K562 (cell line): ENCODE measurements around the gene ATXN3L. TPM values are rescaled to one million over a fixed set of nuclear protein-coding genes. Genes with fewer than 3 reads are reported as not detected.

Source experiments
- ATAC-seq: fragments of 200-7000 bp; cut with Tn5 transposase; 3 replicates; pipeline ENCODE4 v1.9.1; 2020; ENCODE audit warnings: moderate library complexity
- Bru-seq: library from RNA; stranded (reverse); fragments of 400-500 nt; gene quantifications from one replicate; lab custom pipeline; 2021; lab: Mats Ljungman, UMichigan
- BruChase-seq, 2 experiments: library from RNA; stranded (reverse); fragments of 400-500 nt; gene quantifications; one replicate each; lab custom pipeline; 2021; lab: Mats Ljungman, UMichigan
- BruUV-seq: library from RNA; stranded (reverse); fragments of 400-500 nt; replicated peaks from 2 replicates; lab custom pipeline; 2021; lab: Mats Ljungman, UMichigan
- CTCF ChIA-PET: fragments of 300-600 bp; formaldehyde crosslinking; extraction: SDS; loops from one replicate; lab custom pipeline; 2021; ENCODE audit warnings: low intra/inter-chr PET ratio; lab: Yijun Ruan, JAX
- POLR2A ChIA-PET: fragments of 300-600, 350-650 bp; sonication (Branson Sonifier 250); formaldehyde crosslinking; extraction: SDS; loops from one replicate; lab custom pipeline; 2021; ENCODE audit warnings: antibody characterized with exemption, inconsistent platforms; lab: Yijun Ruan, JAX
- DNase-seq, 4 experiments: peaks; one replicate each; pipeline versions ENCODE4 v3.0.0 to v3.0.0-alpha.2; 2011 to 2018; ENCODE audit warnings: low spot score in 3 of 4, mixed read lengths in 3 of 4; ENCODE audit errors: extremely low read depth in 1 of 4
- FAIRE-seq: peaks from 2 replicates; lab custom pipeline; 2011; peaks lifted over from hg19 to GRCh38; lab: Jason Lieb, UNC
- H2AFZ ChIP-seq: 2 replicates; pipeline ENCODE4 v1.6.0; 2011; ENCODE audit warnings: low read depth, low read length, control low read depth, inconsistent platforms
- H3K27ac ChIP-seq: fragments of 200-600 bp; 3 replicates; pipeline ENCODE4 v1.8.0; 2011; ENCODE audit warnings: low read depth, mild to moderate bottlenecking, control low read depth, inconsistent platforms, low read length, moderate library complexity, mixed read lengths; ENCODE audit errors: extremely low read depth
- H3K27me3 ChIP-seq, 2 experiments: fragments of 300-600 bp in 1 of 2; 2 replicates in 1 of 2; 3 replicates in 1 of 2; pipeline versions ENCODE4 v1.6.0 to v1.8.0; 2011; ENCODE audit warnings: inconsistent platforms in 2 of 2, low read length in 2 of 2, mild to moderate bottlenecking in 1 of 2, mixed read lengths in 1 of 2, moderate library complexity in 1 of 2; ENCODE audit not compliant: control insufficient read depth in 2 of 2, insufficient read depth in 2 of 2
- H3K36me3 ChIP-seq: fragments of 300-600 bp; 3 replicates; pipeline ENCODE4 v1.8.0; 2011; ENCODE audit warnings: mild to moderate bottlenecking, low read length, inconsistent platforms; ENCODE audit not compliant: control insufficient read depth, insufficient read depth
- H3K4me1 ChIP-seq, 2 experiments: fragments of 200-600 bp in 1 of 2; replicated peaks in 1 of 2; 2 replicates in 1 of 2; 3 replicates in 1 of 2; pipeline versions ENCODE4 v1.5.1 to v1.8.0; 2011; ENCODE audit warnings: inconsistent platforms in 2 of 2, low read length in 2 of 2, mild to moderate bottlenecking in 1 of 2, mixed read lengths in 1 of 2, moderate library complexity in 1 of 2; ENCODE audit not compliant: control insufficient read depth in 2 of 2, insufficient read depth in 2 of 2
- H3K4me2 ChIP-seq: 2 replicates; pipeline ENCODE4 v1.6.1; 2011; ENCODE audit warnings: low read length, control low read depth, inconsistent platforms, mixed read lengths; ENCODE audit not compliant: insufficient read depth
- H3K4me3 ChIP-seq: fragments of 200-600 bp; sonication (generic), shearing (Covaris generic); 2 replicates; pipeline ENCODE4 v1.5.1; 2016; ENCODE audit warnings: control low read depth, inconsistent platforms
- H3K79me2 ChIP-seq: fragments of 200-600 bp; 3 replicates; pipeline ENCODE4 v1.8.0; 2011; ENCODE audit warnings: low read length, inconsistent platforms; ENCODE audit not compliant: control insufficient read depth, insufficient read depth
- H3K9ac ChIP-seq, 2 experiments: 2 replicates each; pipeline versions ENCODE4 v1.6.0 to v1.6.1; 2011; ENCODE audit warnings: low read depth in 2 of 2, low read length in 2 of 2, control low read depth in 1 of 2, inconsistent platforms in 1 of 2, mild to moderate bottlenecking in 1 of 2, mixed read lengths in 1 of 2; ENCODE audit not compliant: insufficient read depth in 1 of 2
- H3K9me1 ChIP-seq: one replicate; pipeline ENCODE4 v1.6.0; 2011; ENCODE audit warnings: inconsistent platforms, mild to moderate bottlenecking, low read length, moderate library complexity; ENCODE audit not compliant: control insufficient read depth, insufficient read depth
- H3K9me3 ChIP-seq: replicated peaks from 2 replicates; pipeline ENCODE4 v1.5.1; 2011; ENCODE audit warnings: low read depth, low read length, inconsistent platforms; ENCODE audit not compliant: control insufficient read depth, insufficient read depth
- H4K20me1 ChIP-seq: replicated peaks from 2 replicates; pipeline ENCODE4 v1.6.1; 2011; ENCODE audit warnings: low read length, inconsistent platforms, mixed read lengths; ENCODE audit not compliant: control insufficient read depth, insufficient read depth
- ATF7 ChIP-seq: fragments of 450-650 bp; IDR thresholded peaks from 2 replicates; pipeline ENCODE4 v1.7.1; 2014; ENCODE audit warnings: mild to moderate bottlenecking, moderate library complexity
- CREB3L1 ChIP-seq: fragments of 450-650 bp; IDR thresholded peaks from 2 replicates; pipeline ENCODE4 v1.6.1; 2014; ENCODE audit warnings: low read depth, mild to moderate bottlenecking, moderate library complexity, borderline replicate concordance
- ELF4 ChIP-seq: fragments of 450-650 bp; formaldehyde crosslinking; IDR thresholded peaks from 2 replicates; pipeline ENCODE4 v1.4.0; 2022; ENCODE audit warnings: missing genetic modification characterization
- HDAC6 ChIP-seq: IDR thresholded peaks from 2 replicates; pipeline ENCODE4 v1.6.1; 2012; ENCODE audit warnings: low read depth, mild to moderate bottlenecking, control low read depth, inconsistent platforms, low read length, moderate library complexity
- HNRNPL ChIP-seq: fragments of 200-400 bp; formaldehyde crosslinking; IDR thresholded peaks from 2 replicates; pipeline ENCODE4 v1.6.1; 2017; ENCODE audit warnings: low read depth, mild to moderate bottlenecking, low read length
- IRF9 ChIP-seq: fragments of 450-650 bp; IDR thresholded peaks from 2 replicates; pipeline ENCODE4 v1.6.1; 2016; ENCODE audit warnings: missing biosample characterization, missing genetic modification characterization
- NCOA4 ChIP-seq: fragments of 450-650 bp; IDR thresholded peaks from 2 replicates; pipeline ENCODE4 v1.6.1; 2018; ENCODE audit warnings: mild to moderate bottlenecking; ENCODE audit not compliant: partially characterized antibody
- NFIX ChIP-seq: fragments of 250-450 bp; sonication (Bioruptor Pico); IDR thresholded peaks from 2 replicates; pipeline ENCODE4 v1.4.0; 2020; ENCODE audit warnings: low read depth, mild to moderate bottlenecking, moderate library complexity
- PATZ1 ChIP-seq: fragments of 250-450 bp; sonication (Bioruptor Pico); IDR thresholded peaks from 2 replicates; pipeline ENCODE4 v1.5.0; 2020; ENCODE audit warnings: mild to moderate bottlenecking, borderline replicate concordance
- ZKSCAN3 ChIP-seq: fragments of 250-450 bp; sonication (Bioruptor Pico); IDR thresholded peaks from 2 replicates; pipeline ENCODE4 v1.4.0; 2020
- ZNF253 ChIP-seq: fragments of 250-450 bp; sonication (Bioruptor Pico); conservative IDR thresholded peaks from 2 replicates; pipeline ENCODE4 v1.6.1; 2021; ENCODE audit warnings: mild to moderate bottlenecking
- ZNF639 ChIP-seq, 2 experiments: fragments of 200-800 bp in 1 of 2; sonication (Bioruptor generic) in 1 of 2; sonication (generic) in 1 of 2; formaldehyde crosslinking in 1 of 2; IDR thresholded peaks in 1 of 2; conservative IDR thresholded peaks in 1 of 2; 2 replicates each; pipeline versions ENCODE4 v1.5.0 to v1.6.1; 2016 to 2020; ENCODE audit warnings: missing compliant biosample characterization in 1 of 2, missing genetic modification characterization in 1 of 2, missing genetic modification reagents in 1 of 2
- ZNF766 ChIP-seq: fragments of 200-800 bp; sonication (Bioruptor generic); conservative IDR thresholded peaks from 2 replicates; pipeline ENCODE4 v1.6.1; 2016; ENCODE audit warnings: missing genetic modification characterization, missing compliant biosample characterization
- WGBS: fragments of 100-300 bp; shearing (Covaris generic); methylation state at CpG from one replicate; pipeline ENCODE4 v1.1.6; 2016; ENCODE audit warnings: low coverage, mixed read lengths; ENCODE audit not compliant: insufficient coverage; ENCODE audit errors: missing lambda C conversion rate; 5-methylcytosine and 5-hydroxymethylcytosine counted together
- in situ Hi-C: fragments of 300-500 bp; cut with MboI; formaldehyde crosslinking; loops from 4 replicates; pipeline ENCODE4 v1.15.0; 2018; ENCODE audit warnings: inconsistent platforms, mixed read lengths
- intact Hi-C: fragments of 100-400 bp; cut with micrococcal nuclease; formaldehyde crosslinking; loops from 2 replicates; pipeline ENCODE4 v1.14.2; 2022
- long read RNA-seq, 3 experiments: library from polyadenylated mRNA in 2 of 3; library from RNA in 1 of 3; unstranded in 2 of 3; stranded (forward) in 1 of 3; transcript quantifications; one replicate each; pipeline ENCODE4 v2.0.0, GENCODE V29; 2019 to 2022
- polyA minus RNA-seq, 3 experiments: library from RNA; depleted of rRNA, polyadenylated mRNA; stranded (reverse); fragments of >200 nt; gene quantifications; 2 replicates each; pipeline ENCODE4 v1.2.3, GENCODE V29; 2011
- polyA plus RNA-seq, 8 experiments: library from polyadenylated mRNA; depleted of rRNA in 4 of 8; stranded (reverse) in 5 of 8; unstranded in 3 of 8; fragments of >200 nt; fragmentation: Nextera tagmentation in 2 of 8; fragmentation: Illumina TruSeq in 1 of 8; extraction: Ambion mirVana in 2 of 8; extraction: Trizol in 1 of 8; gene quantifications; 2 replicates each; pipeline versions ENCODE4 v1.2.1 to v1.2.3, GENCODE V29; 2011 to 2014; ENCODE audit warnings: inconsistent platforms in 1 of 8, missing spikeins in 1 of 8
- total RNA-seq, 7 experiments: library from RNA; depleted of rRNA in 6 of 7; stranded (reverse); fragments of >200 nt in 6 of 7; fragmentation: Illumina TruSeq in 2 of 7; extraction: Trizol in 2 of 7; gene quantifications; 2 replicates each; pipeline versions ENCODE4 v1.2.1 to v1.2.3, GENCODE V29; 2011 to 2021; ENCODE audit warnings: low replicate concordance in 1 of 7

The ATXN3L gene
- total RNA-seq (2011; cell fraction: chromatin; rRNA removed; ENCODE audit: low replicate concordance), result 0.21 and 0.67 TPM in 2 replicates
- total RNA-seq (2011; cell fraction: nucleolus; rRNA removed), result not detected in 2 replicates
- total RNA-seq (2011; cell fraction: nucleoplasm; rRNA removed), result not detected in 2 replicates
- total RNA-seq (2014; rRNA removed) (not detected in 2 replicates), total RNA-seq (2014; rRNA removed; fragmentation: Illumina TruSeq; extraction: Trizol) (not detected in 2 replicates), total RNA-seq (2015; rRNA removed; fragmentation: Illumina TruSeq; extraction: Trizol) (not detected in 2 replicates), total RNA-seq (2021) (not detected in 2 replicates), polyA plus RNA-seq (2011; rRNA removed) (not detected in 2 replicates), polyA plus RNA-seq (2014; fragmentation: Illumina TruSeq; extraction: Trizol) (not detected in 2 replicates), polyA plus RNA-seq (2014; fragmentation: Nextera tagmentation; extraction: Ambion mirVana) (under 1 TPM; 0.04 to 0.31 TPM), polyA plus RNA-seq (2014; rRNA removed) (not detected in 2 replicates), polyA minus RNA-seq (2011; rRNA and poly(A)+ RNA removed) (not detected in 2 replicates), Bru-seq, nascent RNA (not detected), BruChase-seq, experiment 1, labeled RNA remaining after a 2-hour chase (not detected), BruChase-seq, experiment 2, labeled RNA remaining after a 6-hour chase (not detected)
- polyA plus RNA-seq (2011; cell fraction: cytosol; rRNA removed), result not detected in 2 replicates
- polyA plus RNA-seq (2011; cell fraction: nucleus; rRNA removed), result not detected in 2 replicates
- polyA plus RNA-seq (2012), result 1.9 and 5.9 TPM in 2 replicates
- polyA minus RNA-seq (2011; cell fraction: cytosol; rRNA and poly(A)+ RNA removed), result not detected in 2 replicates
- polyA minus RNA-seq (2011; cell fraction: nucleus; rRNA and poly(A)+ RNA removed), result 0.27 and 0.33 TPM in 2 replicates
- long read RNA-seq, experiment 1, result 0 reads
- long read RNA-seq, experiment 2, result 0 reads
- long read RNA-seq, experiment 3, result 0 reads

- WGBS, result 71% methylated on average over 2 of the region's 2 CpGs
- CTCF ChIA-PET, result no interaction called here
- in situ Hi-C loops (no loop called here), intact Hi-C loops (no loop called here)
- Histone ChIP-seq H3K9ac (no peak within 1 kb of the TSS), H3K36me3 (peaks cover 87% of the 10 kb centered on the region), H3K4me3 (no peak within 1 kb of the TSS), H3K4me2 (no peak within 1 kb of the TSS), H3K27ac (no peak within 1 kb of the TSS), H2AFZ (no peak within 1 kb of the TSS), H3K27me3 (no peaks in the 10 kb centered on the region; a peak in 1 of 5 replicates), H3K9me3 (no peaks in the 10 kb centered on the region), H3K79me2 (no peaks in the 10 kb centered on the region), H3K4me1 (no peaks in the 10 kb centered on the region), H3K9me1 (no peaks in the 10 kb centered on the region), H4K20me1 (no peaks in the 10 kb centered on the region)
- no peak for TF ChIP-seq ZKSCAN3 (CRISPR knock-in tag)
- TF ChIP-seq ZNF639 (CRISPR knock-in tag; conservative IDR thresholded peaks at IDR 0.05 in 1 of 2, IDR thresholded peaks at IDR 0.05 in 1 of 2), result no peak
- no peak for TF ChIP-seq NFIX (CRISPR knock-in tag)
- no peak for TF ChIP-seq ELF4 (CRISPR knock-in tag)
- no peak for TF ChIP-seq CREB3L1
- TF ChIP-seq ATF7, result no peak
- TF ChIP-seq ZNF766 (CRISPR knock-in tag), result no peak
- no peak for TF ChIP-seq HNRNPL
- no peak for TF ChIP-seq NCOA4
- TF ChIP-seq ZNF253 (CRISPR knock-in tag), result no peak
- no peak for TF ChIP-seq IRF9 (tag)
- TF ChIP-seq PATZ1 (CRISPR knock-in tag), result no peak
- no peak for TF ChIP-seq HDAC6
- DNase-seq (no peak), ATAC-seq (no peak), FAIRE-seq (no peak)
- no TSS peak for BruUV-seq
- POLR2A ChIA-PET, result interaction anchor here (0.7 kb wide), 1 partner anchor 8 kb away, joined by 3 read pairs; no protein-coding TSS in a partner anchor
Observed at GRCh38 chrX:13319953-13320352, at the start of gene ATXN3L. ATXN3L (minus strand) TSS chrX:13320053; CDS start chrX:13319934, 119 bp downstream.
